ENCODE results near the gene FAM229A. TPM values are rescaled to one million over a fixed set of nuclear protein-coding genes. Genes with fewer than 3 reads are reported as not detected.

The FAM229A gene, protein sequence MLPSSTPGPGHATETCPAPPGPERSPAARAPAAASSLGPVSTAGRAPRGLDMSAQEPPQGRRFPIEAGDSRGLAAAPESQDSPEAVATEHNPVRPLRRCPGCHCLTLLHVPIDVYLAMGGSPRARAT
- polyA plus RNA-seq (2013, experiment 1 of 2): 3.5 TPM
- polyA plus RNA-seq (2013, experiment 2 of 2): 2.7 TPM

DNA sequence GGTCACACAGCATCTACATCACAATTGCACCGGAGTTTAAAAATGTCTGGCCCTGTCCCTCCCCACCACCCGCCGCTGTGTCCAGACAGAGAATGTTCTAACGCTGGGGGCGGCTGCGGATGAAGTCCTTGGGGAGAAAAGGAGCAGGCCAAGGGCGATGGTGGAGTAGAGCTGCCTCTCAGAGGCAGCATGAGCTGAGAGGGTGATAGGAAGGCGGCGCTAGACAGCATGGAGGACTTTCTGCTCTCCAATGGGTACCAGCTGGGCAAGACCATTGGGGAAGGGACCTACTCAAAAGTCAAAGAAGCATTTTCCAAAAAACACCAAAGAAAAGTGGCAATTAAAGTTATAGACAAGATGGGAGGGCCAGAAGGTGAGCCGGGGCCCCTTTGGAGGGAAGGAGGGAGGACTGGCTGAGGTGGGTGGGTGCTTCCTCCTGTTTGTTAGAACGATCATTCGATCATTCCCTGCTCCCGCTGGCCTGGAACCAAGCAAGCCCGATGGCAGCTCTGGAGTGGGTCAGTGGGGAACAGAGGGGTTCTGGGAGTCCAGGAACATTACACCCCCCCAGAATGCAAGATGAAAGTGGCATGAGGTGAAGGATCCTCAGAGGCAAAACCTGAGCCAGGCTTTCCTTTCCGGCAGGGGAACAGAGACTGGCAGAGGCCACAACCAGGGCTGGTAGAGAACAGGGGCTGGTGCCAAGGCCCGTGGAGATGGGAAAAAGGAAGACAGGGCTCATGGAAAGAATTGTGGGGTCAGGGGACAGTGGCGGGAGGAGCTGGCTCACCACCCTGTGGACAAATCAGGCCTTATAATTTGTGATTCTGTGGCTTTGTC is at the start of gene FAM229A, which contains the start of gene TSSK3:
TSS of gene FAM229A (minus strand) at position 12 of the 840 bp plus-strand sequence. CDS start 394 bp downstream, outside the sequence.
TSS of gene TSSK3 (plus strand) at position 66 of the 840 bp plus-strand sequence. CDS start at position 229, 163 bp downstream.
- Histone ChIP-seq H3K23ac (ENCODE audit: low read length in 2 of 2) (peak within 1 kb of the TSS in 1 of 2 experiments; percentile 22), H4K8ac (ENCODE audit: low read length) (peak within 1 kb of the TSS; percentile 82), H3K4me2 (ENCODE audit: low read length, poor library complexity, severe bottlenecking) (peak within 1 kb of the TSS; percentile 78), H3K4me1 (ENCODE audit: control insufficient read depth, insufficient read depth, low read depth, low read length) (peaks cover 18% of the 10 kb centered on the region), H3K4me3 (ENCODE audit: insufficient read depth in 1 of 2, low read depth in 1 of 2, low read length in 2 of 2) (peak within 1 kb of the TSS; percentile 39 to 58), H3K79me1 (replicated peaks; ENCODE audit: low read length, poor library complexity, severe bottlenecking) (peaks cover 6% of the 10 kb centered on the region), H3K9me3 (ENCODE audit: control insufficient read depth, low read length) (no peaks in the 10 kb centered on the region), H4K91ac (ENCODE audit: low read length) (peak within 1 kb of the TSS; percentile 76), H3K4ac (ENCODE audit: low read depth in 1 of 2, low read length in 2 of 2) (peak within 1 kb of the TSS in 1 of 2 experiments; percentile 88), H2AK5ac (ENCODE audit: low read length, severe bottlenecking) (no peak within 1 kb of the TSS), H3K36me3 (ENCODE audit: control insufficient read depth in 1 of 2, insufficient read depth in 2 of 2, low read depth in 1 of 2, low read length in 2 of 2) (peaks cover 54 to 60% of the 10 kb centered on the region in 2 experiments), H2BK12ac (ENCODE audit: low read length in 2 of 2) (peak within 1 kb of the TSS in 1 of 2 experiments; percentile 47), H3K9ac (ENCODE audit: low read length) (peak within 1 kb of the TSS; percentile 76), H3K27me3 (ENCODE audit: control insufficient read depth in 1 of 2, insufficient read depth in 1 of 2, low read length in 2 of 2) (no peaks in the 10 kb centered on the region), H3K18ac (ENCODE audit: low read depth in 1 of 2, low read length in 2 of 2) (peak within 1 kb of the TSS in 1 of 2 experiments; percentile 37), H2BK120ac (ENCODE audit: low read depth, low read length) (peak within 1 kb of the TSS; percentile 74), H3K27ac (ENCODE audit: low read length, poor library complexity, severe bottlenecking) (no peak within 1 kb of the TSS), H2BK15ac (ENCODE audit: low read depth, poor library complexity, severe bottlenecking) (peak within 1 kb of the TSS; percentile 64), H2AFZ (ENCODE audit: low read depth, low read length) (no peak within 1 kb of the TSS), H2BK5ac (ENCODE audit: low read depth, low read length, poor library complexity, severe bottlenecking) (no peak within 1 kb of the TSS), H3K14ac (ENCODE audit: low read length in 2 of 2) (no peak within 1 kb of the TSS)
- no peak for DNase-seq
- WGBS: 86% methylated on average over 16 of the region's 17 CpGs

DNA sequence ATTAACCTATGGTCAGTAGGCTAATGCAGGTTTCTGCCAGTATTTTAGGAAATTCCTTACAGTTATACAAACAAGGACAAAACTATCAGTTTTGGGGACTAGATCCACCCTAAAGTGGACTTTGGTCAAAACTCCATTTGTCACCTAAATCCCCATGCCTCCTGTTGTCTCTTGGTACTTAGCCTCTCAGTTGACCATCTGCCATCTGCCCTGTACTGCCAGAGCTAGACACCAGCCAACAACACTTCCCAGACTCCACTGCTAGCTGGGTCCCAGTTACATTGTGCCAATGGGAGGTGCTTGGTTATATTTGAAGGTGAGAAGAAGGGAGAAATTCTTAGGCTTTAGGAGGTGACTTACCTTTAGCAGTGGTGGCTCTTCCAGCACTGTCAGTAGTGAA is 49.0 kb upstream of the FAM229A start:
- Histone ChIP-seq H3K79me1 (replicated peaks; ENCODE audit: low read length, poor library complexity, severe bottlenecking) (no peaks in the 10 kb centered on the region), H3K4ac (ENCODE audit: low read depth in 1 of 2, low read length in 2 of 2) (no peak overlapping the region), H2AK5ac (ENCODE audit: low read length, severe bottlenecking) (no peak overlapping the region), H2BK12ac (ENCODE audit: low read length in 2 of 2) (no peak overlapping the region), H3K9me3 (ENCODE audit: control insufficient read depth, low read length) (peaks cover 2% of the 10 kb centered on the region), H2BK5ac (ENCODE audit: low read depth, low read length, poor library complexity, severe bottlenecking) (no peak overlapping the region), H3K27me3 (ENCODE audit: control insufficient read depth in 1 of 2, insufficient read depth in 1 of 2, low read length in 2 of 2) (peaks cover 3 to 4% of the 10 kb centered on the region in 2 experiments), H2AFZ (ENCODE audit: low read depth, low read length) (no peak overlapping the region), H3K18ac (ENCODE audit: low read depth in 1 of 2, low read length in 2 of 2) (no peak overlapping the region), H3K23ac (ENCODE audit: low read length in 2 of 2) (no peak overlapping the region), H3K36me3 (ENCODE audit: control insufficient read depth in 1 of 2, insufficient read depth in 2 of 2, low read depth in 1 of 2, low read length in 2 of 2) (no peaks in the 10 kb centered on the region), H3K14ac (ENCODE audit: low read length in 2 of 2) (no peak overlapping the region), H3K27ac (ENCODE audit: low read length, poor library complexity, severe bottlenecking) (no peak overlapping the region), H3K9ac (ENCODE audit: low read length) (no peak overlapping the region), H2BK120ac (ENCODE audit: low read depth, low read length) (no peak overlapping the region), H4K8ac (ENCODE audit: low read length) (no peak overlapping the region), H2BK15ac (ENCODE audit: low read depth, poor library complexity, severe bottlenecking) (no peak overlapping the region), H4K91ac (ENCODE audit: low read length) (no peak overlapping the region), H3K4me2 (ENCODE audit: low read length, poor library complexity, severe bottlenecking) (no peak overlapping the region), H3K4me3 (ENCODE audit: insufficient read depth in 1 of 2, low read depth in 1 of 2, low read length in 2 of 2) (no peak overlapping the region), H3K4me1 (ENCODE audit: control insufficient read depth, insufficient read depth, low read depth, low read length) (no peaks in the 10 kb centered on the region)
- no peak for DNase-seq

DNA sequence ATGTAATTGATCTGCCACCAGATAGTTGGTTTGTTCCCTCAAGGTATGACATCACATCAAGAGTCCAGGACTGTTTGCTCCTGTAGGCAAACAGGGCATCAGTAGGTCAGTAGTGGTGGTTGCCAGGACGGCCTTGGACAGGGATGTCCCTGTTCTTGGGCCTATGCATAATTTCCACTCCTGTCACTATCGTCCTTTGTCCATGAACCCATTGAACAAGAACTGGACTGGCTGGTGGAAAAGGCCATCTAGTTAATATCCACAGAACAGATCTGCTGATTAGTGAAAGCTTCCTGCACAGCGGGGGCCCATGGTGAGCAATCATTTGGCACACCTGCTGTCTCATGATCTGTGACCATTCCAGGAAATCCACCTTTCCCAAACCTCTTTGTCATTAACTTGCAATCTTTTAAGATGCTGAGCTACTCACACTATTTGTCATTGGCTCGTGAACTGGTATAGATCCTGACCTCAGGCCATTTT is 44.4 kb upstream of the FAM229A start:
- H3K27me3 ChIP-seq (ENCODE audit: control insufficient read depth in 1 of 2, insufficient read depth in 1 of 2, low read length in 2 of 2): peaks cover 3 to 4% of the 10 kb centered on the region in 2 experiments
- no peak overlapping the region for H3K4me2 ChIP-seq (ENCODE audit: low read length, poor library complexity, severe bottlenecking)
- H3K4me1 ChIP-seq (ENCODE audit: control insufficient read depth, insufficient read depth, low read depth, low read length): no peaks in the 10 kb centered on the region
- H3K14ac ChIP-seq (ENCODE audit: low read length in 2 of 2): no peak overlapping the region
- H3K9ac ChIP-seq (ENCODE audit: low read length): no peak overlapping the region
- no peak overlapping the region for H2BK5ac ChIP-seq (ENCODE audit: low read depth, low read length, poor library complexity, severe bottlenecking)
- H2BK12ac ChIP-seq (ENCODE audit: low read length in 2 of 2): no peak overlapping the region
- no peak overlapping the region for H3K23ac ChIP-seq (ENCODE audit: low read length in 2 of 2)
- no peaks in the 10 kb centered on the region for H3K36me3 ChIP-seq (ENCODE audit: control insufficient read depth in 1 of 2, insufficient read depth in 2 of 2, low read depth in 1 of 2, low read length in 2 of 2)
- no peak overlapping the region for H4K8ac ChIP-seq (ENCODE audit: low read length)
- H3K27ac ChIP-seq (ENCODE audit: low read length, poor library complexity, severe bottlenecking): no peak overlapping the region
- H2AK5ac ChIP-seq (ENCODE audit: low read length, severe bottlenecking): no peak overlapping the region
- H3K79me1 ChIP-seq (replicated peaks; ENCODE audit: low read length, poor library complexity, severe bottlenecking): no peaks in the 10 kb centered on the region
- DNase-seq: no peak
- no peak overlapping the region for H4K91ac ChIP-seq (ENCODE audit: low read length)
- H3K18ac ChIP-seq (ENCODE audit: low read depth in 1 of 2, low read length in 2 of 2): no peak overlapping the region
- no peaks in the 10 kb centered on the region for H3K9me3 ChIP-seq (ENCODE audit: control insufficient read depth, low read length)
- no peak overlapping the region for H2BK120ac ChIP-seq (ENCODE audit: low read depth, low read length)
- no peak overlapping the region for H2AFZ ChIP-seq (ENCODE audit: low read depth, low read length)
- no peak overlapping the region for H3K4me3 ChIP-seq (ENCODE audit: insufficient read depth in 1 of 2, low read depth in 1 of 2, low read length in 2 of 2)
- no peak overlapping the region for H2BK15ac ChIP-seq (ENCODE audit: low read depth, poor library complexity, severe bottlenecking)
- no peak overlapping the region for H3K4ac ChIP-seq (ENCODE audit: low read depth in 1 of 2, low read length in 2 of 2)
- WGBS: 86% methylated on average over 4 of the region's 4 CpGs
